Brain pericyte (primary cell): Measurements from ENCODE around the gene PCARE.
"Not testable (repeated sequence)": the region's sequence is repeated elsewhere in the genome, so short reads cannot be mapped to it uniquely, and the experiment has no call there.

Source experiments
- DNase-seq: peaks from one replicate; pipeline ENCODE4 v3.0.0-alpha.2; 2012; ENCODE audit warnings: low read depth, low spot score

The PCARE gene

DNA sequence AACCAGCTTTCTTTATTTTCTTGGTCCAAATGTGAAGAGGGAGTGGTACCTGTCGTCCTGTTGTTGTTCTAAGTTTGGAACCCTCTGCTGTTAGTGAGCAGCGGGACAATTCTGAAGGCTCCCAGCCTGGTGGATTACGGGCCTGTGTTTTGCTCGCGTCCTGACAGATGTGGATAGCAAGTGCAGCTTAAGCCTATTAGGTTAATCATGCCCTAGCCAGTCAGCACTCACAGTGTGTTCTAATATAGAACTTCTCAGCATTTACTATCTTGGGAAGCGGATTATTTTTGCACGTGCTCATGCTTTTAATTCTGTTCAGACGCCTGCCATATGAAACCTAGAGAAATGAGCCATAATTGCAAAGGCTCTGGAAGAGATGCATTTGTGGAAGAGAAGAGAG, at the start of gene PCARE:
TSS of gene PCARE (minus strand) at position 113 of the 400 bp plus-strand sequence. CDS start 262 bp downstream, outside the sequence.
- no peak for DNase-seq

DNA sequence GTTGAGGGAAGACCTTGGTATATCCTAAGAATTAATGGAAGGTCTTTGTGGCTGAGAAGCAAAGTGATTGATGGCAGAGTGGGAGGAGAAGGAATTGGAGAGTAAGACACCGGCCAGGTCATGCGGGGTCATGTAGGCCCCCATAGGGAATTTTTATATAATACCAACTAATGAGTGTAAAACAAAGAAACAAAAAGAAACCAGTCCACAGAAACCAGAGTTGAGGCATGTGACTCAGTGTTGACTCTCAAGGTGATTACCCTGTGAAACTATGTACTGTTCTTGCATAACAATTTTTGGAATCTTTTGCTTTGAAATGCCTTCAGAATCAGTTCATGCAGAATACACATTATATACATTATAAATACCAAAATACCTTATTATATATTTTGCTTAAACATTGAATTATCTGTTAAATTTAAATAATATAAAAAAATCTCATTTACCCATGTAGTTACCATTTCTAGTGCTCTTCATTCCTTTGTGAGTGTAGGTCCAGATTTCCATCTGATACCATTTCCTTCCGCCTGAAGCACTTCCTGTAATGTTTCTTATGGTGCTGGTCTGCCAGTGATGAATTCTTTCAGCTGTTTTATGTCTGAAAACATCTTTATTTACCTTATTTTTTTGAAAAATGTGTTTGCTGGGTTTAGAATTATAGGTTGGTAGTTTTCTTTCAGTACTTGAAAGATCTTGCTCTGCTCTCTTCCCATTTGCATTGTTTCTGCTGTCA, 49.5 kb upstream of the PCARE start:
- no peak for DNase-seq

DNA sequence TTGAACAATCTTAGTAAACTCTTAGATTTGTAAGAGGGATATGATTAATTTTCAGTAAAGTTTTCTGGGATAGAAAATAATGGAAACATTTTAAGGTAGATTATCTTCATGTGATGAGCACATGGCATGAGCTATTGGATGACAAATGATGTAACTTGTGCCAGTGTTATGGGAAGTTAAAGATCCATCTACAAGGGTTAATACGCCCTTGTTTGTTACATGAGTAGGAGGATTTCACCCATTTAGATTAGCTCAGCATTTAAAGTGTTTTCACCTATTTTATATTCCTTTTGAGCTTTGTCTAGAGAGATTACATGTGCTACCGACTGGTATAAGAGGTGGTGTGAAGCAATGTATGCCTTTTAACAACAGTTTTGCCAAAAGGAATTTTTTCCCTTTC, 46.5 kb upstream of the PCARE start:
- no peak for DNase-seq

DNA sequence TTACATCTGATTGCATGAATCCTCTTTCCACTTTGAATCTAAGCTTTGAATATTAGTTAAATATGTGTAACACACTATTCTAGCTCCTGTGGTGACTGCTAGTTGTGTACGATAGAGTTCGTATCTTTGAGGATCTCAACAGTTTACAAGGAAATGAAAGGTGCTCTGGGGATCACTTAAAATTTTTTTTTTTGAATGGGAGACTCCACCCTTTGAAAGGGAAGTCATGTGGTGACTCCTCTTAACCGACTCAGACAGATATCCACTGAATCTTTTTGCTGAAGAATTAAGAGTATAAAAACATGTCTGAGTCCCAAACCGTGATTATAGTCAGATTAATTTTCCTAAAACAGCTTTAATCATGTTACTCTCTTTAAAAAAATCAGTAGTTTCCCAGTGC, 44.9 kb upstream of the PCARE start:
- DNase-seq, result no peak

DNA sequence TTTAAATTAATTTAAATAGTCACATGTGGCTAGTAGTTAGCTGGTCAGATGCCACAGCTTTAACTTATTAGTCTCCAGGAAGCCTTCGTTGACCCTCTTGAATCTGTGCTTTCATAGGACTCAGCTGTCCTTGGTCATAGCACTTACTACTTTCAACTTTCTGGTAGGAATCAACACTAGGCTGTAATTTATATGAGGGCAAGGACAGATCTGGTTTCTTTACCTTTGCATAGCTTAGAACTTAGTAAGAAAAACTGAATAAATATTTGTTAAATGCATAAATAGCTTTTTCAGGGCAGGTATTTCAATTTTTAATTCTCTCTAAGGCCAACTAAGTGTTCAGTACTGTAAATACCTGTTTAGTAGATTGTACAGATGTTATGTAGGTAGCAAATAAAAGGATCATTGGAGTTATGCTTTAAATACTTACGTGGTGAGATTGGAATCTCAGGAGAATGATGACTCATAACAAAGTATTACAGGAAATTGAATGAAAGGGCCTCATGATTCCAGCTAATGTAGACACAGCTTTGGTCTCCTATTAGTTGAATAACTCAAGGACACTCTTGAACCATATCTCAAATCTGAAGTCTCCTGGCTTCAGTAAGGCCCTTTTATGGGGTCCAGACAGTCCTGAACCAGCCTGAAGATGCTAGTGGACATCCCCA, 43.4 kb upstream of the PCARE start:
- DNase-seq, result no peak

DNA sequence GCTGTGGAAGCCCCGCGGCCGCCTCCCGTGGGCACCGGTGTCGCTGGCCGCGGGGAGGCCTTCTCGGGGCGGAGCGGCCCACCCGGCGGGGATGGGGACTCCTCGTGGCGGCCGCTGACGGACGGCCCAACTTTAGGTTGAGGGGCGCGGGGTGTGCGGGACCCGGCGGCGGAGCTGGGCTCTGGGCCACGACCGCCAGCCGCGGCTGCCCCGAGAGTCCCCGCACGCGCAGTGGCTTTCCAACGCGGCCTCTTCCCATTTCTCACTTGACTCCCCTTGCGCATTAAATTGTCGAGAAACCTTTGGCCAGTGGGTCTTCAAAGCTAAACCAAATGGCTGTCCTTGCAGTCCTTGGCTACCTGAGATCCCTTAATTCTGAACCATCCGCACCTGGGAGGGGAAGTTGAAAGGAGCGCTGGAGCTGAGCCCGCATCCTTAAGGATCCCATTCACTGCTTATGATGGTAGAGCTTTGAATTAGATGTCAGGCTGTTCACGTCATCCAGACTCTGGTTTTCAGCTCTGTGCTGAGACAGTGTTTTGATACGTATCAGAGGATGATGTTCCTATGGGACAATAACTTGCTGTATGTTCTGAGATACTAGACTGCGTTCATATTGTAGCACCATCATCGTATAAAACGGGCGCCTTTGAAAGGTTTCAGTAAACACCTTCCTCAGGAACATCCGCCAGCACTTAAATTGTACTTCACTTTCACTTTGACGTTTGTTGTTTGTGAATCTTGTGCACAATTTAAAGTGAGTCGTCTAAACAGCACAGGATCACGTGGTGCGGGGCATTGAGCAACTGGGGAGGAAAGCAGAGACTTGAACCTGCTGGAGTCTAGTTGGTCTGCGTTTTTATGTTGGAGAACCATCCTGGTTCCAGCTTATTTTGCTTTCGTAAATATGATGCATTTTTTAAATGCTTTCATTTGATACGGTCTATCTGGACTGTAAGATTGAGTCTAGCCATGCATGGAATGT, 41.8 kb upstream of the PCARE start:
- peak; percentile 25 for DNase-seq

DNA sequence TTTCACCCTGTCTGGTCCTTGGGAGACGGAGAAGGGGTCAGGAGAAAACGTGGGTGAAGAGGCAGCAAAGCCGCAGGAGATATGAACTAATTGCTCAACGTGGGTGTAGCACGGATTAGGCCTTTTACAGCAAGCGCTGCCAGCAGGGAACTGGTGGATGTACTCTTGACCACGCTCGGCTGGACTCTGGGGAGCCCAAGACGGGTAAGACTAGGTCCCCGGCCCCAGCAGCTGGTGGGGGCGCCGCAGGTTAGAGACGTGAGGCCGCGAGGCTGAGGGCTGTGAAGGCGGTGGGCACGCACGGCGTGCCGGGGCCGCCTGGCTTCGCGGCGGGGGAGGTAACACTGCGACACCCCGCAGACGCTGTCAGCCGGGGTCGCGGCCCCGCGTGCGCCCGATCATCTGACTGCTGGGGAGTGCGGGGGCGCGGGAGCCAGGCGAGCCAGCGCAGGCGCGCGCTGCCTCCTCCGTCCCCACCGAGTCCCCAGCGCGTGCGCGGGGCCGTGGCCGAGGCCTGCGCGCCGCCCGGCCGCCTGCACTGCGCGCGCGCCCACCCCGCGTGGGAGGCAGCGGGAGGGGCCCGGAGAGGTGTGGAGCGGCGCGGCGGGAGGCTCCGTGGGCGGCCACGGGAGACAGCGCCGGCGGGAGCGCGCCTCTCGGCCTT, 40.8 kb upstream of the PCARE start, which contains the start of gene CLIP4:
TSS of gene CLIP4 (plus strand) at position 470 of the 664 bp plus-strand sequence. CDS start 5,974 bp downstream, outside the sequence.
- DNase-seq, result peak; percentile 27

DNA sequence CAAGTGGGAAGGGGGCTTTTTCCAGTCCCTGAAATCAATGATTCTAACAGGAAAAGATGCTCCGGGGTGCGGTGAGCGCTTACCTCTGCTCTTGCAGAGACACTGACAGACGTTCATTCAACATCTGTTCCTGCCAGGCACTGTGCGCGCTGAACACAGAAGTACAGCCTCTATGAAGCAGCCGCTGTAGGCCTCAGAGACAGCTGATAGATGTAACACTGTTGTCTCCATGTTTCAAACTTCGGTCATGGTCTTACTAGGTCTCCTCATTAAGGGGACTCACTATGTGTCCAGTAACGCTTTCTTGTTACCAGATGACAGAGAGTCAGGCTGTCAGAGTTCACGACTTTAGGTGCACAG, 40.2 kb upstream of the PCARE start:
- no peak for DNase-seq

DNA sequence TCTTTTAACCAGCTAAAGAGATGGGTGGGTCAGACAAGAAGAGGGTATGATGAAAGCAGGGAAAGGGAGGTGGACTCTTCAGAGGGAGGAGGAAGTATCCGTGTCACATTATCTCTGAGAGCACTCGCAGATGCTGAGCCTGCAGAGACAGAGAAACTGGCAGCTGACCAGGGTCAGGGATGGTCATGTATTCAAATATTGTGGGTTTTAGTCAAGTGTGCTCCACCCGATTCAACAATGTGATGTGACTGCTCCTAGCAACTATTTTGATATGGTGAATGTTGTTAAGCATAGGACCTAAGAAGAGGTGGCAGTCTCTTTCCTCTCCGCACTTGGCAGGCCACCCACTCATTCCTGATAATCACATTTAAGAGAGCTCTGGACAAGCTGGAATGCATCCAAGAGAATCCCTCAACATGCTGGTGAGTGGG, 39.6 kb upstream of the PCARE start:
- no peak for DNase-seq

DNA sequence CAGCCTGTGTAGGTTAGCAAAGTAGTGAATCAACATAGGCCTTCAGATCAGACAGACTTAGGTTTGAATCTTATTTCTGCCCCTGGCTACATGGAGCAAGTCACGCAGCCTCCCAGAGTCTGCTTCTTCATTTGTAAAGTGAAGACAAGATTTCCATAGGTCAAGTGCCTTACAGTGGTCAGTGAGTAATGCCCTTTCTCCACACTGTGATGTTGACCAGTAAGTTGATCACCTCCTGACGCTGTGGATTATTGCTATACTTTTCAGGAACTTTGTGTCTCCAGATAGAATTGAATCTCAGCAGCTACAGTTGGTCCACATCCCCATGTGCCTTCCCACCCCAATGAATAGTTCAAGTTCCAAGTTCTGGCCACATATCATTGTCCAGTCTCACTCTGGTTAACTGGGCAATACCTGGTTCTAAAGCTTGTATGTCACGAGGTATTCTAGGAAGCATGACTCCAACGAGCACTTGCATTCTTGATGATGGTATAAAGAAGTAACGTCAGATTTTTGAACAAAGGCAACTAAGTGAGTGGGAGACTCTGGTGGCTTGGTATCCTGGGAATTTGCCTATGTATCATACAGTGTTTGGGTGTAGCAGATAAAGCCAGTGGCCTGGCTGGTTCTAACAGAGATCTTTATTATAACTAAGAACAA, 38.8 kb upstream of the PCARE start:
- DNase-seq, result no peak

DNA sequence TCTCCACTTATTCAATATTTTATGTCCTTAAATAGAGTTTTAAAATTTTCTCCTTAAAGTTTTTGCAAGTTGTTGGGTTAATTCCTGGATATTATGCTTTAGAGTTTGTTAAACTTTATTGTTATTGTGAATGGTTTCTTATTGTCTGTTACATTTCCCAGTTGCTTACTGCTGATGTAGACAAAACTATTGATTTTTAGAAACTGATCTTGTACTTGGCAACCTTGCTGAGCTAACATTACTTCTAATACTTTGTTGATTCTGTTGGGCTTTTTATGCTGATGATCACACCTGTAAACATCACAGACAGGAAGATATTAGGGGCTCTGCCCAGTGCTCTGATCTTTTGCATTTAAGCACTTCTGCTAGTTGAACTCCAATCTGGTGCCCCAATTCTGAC, 38.1 kb upstream of the PCARE start:
- no peak for DNase-seq

DNA sequence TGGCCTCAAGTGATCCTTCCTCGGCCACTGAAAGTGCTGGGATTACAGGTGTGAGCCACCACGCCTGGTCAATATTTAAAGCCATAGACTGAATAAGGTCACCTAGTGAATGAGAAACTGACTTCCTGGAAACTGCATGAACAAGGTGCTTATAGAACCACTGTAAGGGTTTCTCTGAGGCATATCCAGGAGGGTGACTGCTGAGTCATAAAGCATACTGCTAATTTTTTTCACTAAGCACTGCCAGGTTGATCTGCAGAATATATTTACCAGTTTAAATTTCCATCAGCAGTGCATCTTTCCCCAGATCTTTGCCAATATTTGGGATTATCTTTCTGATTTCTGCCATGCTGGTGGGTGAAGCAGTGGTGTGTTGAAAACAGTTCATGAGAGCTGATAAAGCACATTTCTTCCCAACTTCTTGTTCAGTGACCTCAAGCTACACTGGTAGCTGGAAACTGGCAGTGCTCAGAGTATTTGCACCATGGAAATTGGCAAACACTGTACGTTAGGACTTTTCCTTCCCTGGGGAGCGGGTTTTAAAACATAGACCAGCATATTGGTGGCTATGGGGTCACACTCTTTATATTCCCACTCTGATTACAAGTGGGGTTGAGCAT, 36.7 kb upstream of the PCARE start:
- no peak for DNase-seq

DNA sequence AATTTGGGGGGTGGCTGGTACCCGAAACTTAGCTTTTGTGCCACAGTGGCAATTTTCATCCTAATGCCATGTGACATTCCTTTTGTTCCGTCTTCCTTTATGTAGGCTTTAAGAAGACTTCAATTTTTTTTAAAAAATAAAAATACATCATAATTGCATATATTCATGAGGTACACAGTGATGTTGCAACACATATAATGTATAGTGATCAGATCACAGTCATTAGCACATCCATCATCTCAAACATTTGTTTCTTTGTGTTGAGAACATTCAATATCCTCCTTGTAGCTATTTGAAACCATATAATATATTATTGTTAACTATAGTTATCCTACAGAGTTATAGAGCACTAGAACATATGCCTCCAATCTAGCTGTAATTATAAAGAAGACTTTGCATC, 34.9 kb upstream of the PCARE start:
- DNase-seq, result no peak

DNA sequence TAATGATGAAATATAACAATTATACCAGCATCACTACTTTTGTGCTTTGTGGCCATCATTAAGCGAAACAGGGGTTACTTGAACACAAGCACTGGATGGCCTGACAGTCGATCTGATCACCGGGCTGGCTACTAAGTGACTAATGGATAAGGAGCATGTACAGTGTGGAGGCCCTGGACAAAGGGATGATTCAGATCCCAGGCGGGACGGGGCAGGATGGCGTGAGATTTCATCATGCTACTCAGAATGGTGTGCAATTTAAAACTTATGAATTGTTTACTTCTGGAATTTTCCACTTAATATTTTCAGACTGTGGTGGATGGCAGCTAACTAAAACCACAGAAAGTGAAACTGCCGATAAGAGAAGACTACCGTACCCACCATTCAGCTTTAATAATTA, 33.9 kb upstream of the PCARE start:
- DNase-seq, result no peak

DNA sequence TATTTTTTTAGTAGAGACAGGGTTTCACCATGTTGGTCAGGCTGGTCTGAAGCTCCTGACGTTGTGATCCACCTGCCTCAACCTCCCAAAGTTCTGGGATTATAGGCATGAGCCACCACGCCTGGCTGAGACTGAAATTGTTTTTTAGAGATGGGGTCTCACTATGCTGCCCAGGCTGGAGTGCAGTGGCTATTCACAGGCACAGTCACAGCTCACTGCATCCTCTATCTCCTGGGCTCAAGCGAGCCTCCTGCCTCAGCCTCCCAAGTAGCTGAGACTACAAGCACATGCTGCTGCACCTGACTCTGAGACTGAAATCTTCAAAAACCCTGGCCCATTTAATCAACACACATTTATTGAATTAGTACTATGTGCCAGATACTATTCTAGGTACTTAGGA, 33.2 kb upstream of the PCARE start:
- not testable (repeated sequence) for DNase-seq

DNA sequence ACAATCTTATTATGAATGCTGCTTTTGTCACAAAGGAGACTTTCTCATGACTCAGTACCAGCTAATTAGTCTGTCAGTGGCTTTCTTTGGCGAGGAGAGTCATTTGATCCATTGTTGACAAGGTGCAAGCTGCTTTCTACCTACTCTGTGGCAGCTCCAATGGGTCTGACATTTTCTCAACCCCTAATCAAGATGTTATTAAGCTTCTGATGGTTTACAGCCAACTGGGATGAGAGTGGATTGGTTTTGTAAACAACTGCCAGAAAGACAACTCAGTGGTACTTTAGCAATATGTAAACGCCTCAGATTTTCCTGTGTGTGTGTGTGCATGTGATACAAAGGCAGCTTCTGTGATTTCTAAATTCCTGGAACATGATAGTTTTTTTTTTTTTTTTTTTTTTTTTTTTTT, 32.7 kb upstream of the PCARE start:
- DNase-seq, result no peak

DNA sequence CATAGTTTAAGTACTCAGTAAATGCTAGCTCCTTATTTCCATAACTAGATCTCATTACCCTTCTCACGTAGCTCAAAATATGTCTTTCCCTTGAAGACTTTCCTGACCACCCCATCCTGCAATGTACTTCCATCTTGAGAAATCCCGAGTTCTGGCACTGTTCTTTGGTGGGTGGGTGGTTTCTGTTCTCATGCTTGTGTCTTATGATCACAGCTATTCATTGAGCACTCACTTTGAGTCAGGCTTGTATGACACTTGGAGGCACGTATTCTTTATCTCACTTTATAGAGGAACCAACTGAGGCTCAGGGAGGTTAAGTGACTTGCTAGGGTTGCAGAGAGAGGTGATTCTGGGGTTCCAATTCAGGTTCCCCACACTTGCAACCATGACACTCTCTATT, 31.9 kb upstream of the PCARE start:
- DNase-seq, result no peak

DNA sequence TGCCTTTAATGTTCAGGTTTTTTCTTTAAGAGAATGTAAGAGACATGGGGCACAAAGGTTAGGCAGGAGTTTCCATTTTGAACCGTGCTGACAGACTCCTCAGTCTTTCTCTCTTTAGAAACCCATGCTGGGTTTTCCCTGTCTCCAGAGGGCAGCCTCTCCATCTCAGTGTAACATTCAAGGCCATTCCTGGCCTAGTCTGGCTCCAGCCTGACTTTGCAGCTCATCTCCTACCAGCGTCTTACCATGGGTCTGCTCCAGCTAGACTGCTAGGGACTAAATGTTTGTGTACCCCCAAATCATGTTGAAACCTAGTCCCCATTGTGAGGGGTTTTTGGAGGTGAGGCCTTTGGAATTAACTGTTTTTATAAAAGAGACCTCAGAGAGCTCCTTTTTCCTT, 31.1 kb upstream of the PCARE start:
- DNase-seq, result no peak

DNA sequence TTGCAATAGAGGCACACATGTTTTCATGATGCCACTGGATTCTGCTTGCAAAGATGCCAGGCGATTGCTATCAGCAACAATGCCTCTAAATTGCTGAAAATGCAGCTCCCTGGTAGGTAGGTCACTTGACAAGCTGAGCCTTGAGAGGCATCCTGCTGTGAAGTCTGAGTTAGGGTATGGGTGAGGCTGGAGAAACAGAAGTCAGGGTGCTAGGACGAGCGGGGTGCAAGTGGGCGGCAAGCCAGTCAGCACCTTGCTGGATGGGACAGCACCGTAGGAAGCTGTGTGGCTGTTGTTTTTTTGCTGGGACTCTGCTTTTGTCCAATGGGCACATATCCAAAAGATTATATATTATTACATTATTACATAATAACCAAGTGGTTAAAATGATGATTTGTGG, 30.4 kb upstream of the PCARE start:
- DNase-seq, result no peak

DNA sequence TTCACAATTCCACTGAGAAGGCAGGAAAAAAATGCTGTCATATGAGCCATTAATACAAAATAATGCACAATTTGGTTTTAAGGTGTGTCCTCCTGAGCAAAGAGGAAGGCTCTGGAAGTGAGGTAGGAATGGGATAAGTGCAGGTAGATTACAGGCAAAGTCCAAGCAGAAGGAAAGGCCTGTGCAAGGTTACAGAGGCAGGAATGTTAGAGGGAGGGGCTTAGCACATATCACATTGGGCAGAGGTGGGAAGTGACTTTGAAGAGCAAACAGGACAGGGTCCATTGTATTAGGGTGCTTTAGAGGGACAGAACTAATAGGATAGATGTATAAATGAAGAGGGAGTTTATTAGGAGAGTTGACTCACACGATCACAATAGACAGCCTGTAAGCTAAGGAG, 26.2 kb upstream of the PCARE start:
- no peak for DNase-seq

DNA sequence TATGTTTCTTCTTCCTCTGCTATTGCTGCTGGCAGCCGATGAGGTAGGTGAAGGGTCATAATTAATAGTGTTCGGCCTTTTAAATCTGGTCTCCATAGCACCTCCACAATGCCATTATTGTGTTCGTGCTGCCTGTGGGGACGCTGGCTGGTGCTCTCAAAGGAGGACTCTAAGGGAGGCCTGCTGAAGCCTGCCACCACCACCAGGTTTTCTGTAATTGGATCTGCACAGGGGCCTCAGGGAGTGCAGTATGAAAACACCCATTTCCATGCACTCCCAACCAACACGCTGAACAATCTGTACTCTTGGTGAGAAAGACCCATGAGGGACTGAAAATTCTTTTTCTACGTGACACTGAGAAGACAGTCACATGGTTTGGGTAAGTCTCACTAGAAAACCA, 23.2 kb upstream of the PCARE start:
- DNase-seq, result no peak
